Activated naive CD4-positive, alpha-beta T cell treated with Interleukin-2 at 50 U/mL for 16 hours (primary cell): ENCODE results near the gene ZNF502.
"Not testable (repeated sequence)": the region's sequence is repeated elsewhere in the genome, so short reads cannot be mapped to it uniquely, and the experiment has no call there.

Source experiments
- DNase-seq: peaks from one replicate; pipeline ENCODE4 v3.0.0-alpha.2; 2020

The ZNF502 gene

GRCh38 chr3:44712455-44713075 is at the start of gene ZNF502:
Gene ZNF502, plus strand, starts transcription at chr3:44712660. Its CDS starts 7,602 bp downstream, at chr3:44720262.
- peak; percentile 51 for DNase-seq

GRCh38 chr3:44665173-44665572 is 47.3 kb upstream of the ZNF502 start:
- DNase-seq: no peak

- DNase-seq: no peak
Measured at GRCh38 chr3:44666346-44666745, 46.1 kb upstream of the ZNF502 start.

- DNase-seq: no peak
Measured at GRCh38 chr3:44669760-44670159, 42.7 kb upstream of the ZNF502 start.

GRCh38 chr3:44673466-44673865 is 39.0 kb upstream of the ZNF502 start:
- DNase-seq: not testable (repeated sequence)

GRCh38 chr3:44674211-44674610 is 38.2 kb upstream of the ZNF502 start:
- no peak for DNase-seq

GRCh38 chr3:44678480-44679116 is 33.9 kb upstream of the ZNF502 start:
- no peak for DNase-seq

- no peak for DNase-seq
Measured at GRCh38 chr3:44680921-44681455, 31.5 kb upstream of the ZNF502 start.

GRCh38 chr3:44682182-44682896 is 30.1 kb upstream of the ZNF502 start:
- DNase-seq: no peak

- peak; percentile 30 for DNase-seq
Measured at GRCh38 chr3:44685128-44685800, 27.2 kb upstream of the ZNF502 start.

- DNase-seq: no peak
Measured at GRCh38 chr3:44687898-44688297, 24.6 kb upstream of the ZNF502 start.

GRCh38 chr3:44721231-44722102 is 9.0 kb downstream of the ZNF502 start:
- DNase-seq: no peak

GRCh38 chr3:44722103-44722401 is 9.6 kb downstream of the ZNF502 start:
- no peak for DNase-seq

GRCh38 chr3:44729384-44729910 is 17.0 kb downstream of the ZNF502 start, which contains the start of gene ZNF501:
Gene ZNF501, plus strand, starts transcription at chr3:44729635. Its CDS starts 4,787 bp downstream, at chr3:44734422.
- DNase-seq: peak; percentile 86

GRCh38 chr3:44734646-44735168 is 22.2 kb downstream of the ZNF502 start:
- DNase-seq: no peak

GRCh38 chr3:44761101-44761423 is 48.6 kb downstream of the ZNF502 start:
- DNase-seq: no peak

GRCh38 chr3:44761424-44762169 is 49.1 kb downstream of the ZNF502 start, which contains the start of the genes KIAA1143 and KIF15:
Gene KIAA1143, minus strand, starts transcription at chr3:44761619. Its CDS starts 17 bp downstream, at chr3:44761602.
Gene KIF15, plus strand, starts transcription at chr3:44761794. Its CDS starts 72 bp downstream, at chr3:44761866.
- peak; percentile 99 for DNase-seq

- no peak for DNase-seq
Measured at GRCh38 chr3:44762170-44762677, 49.8 kb downstream of the ZNF502 start.

GRCh38 chr3:44762690-44763089 is 50.2 kb downstream of the ZNF502 start:
- DNase-seq: no peak

- DNase-seq: no peak
Measured at GRCh38 chr3:44764248-44764647, 51.8 kb downstream of the ZNF502 start.
